Measurements from ENCODE around the gene CNTNAP2.

The CNTNAP2 gene

DNA sequence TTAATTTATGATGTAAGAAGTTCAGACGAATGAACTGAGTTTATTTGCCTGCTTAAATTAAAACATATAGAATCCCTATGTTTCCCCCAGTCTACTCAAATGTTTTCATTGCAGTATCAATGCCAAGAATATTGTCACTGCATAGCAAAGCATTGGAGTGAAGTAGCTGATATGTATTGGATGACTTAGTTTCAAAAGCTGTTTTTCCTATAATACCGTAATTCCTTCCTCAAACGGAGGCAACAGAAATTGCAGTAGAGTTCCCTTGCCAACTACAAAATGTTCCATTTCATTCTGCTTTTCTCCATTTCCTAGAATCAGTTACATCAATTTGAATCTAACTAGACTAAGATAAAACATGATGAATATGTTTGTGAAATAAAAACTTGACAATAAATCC, 174.1 kb downstream of the CNTNAP2 start:
- DNase-seq: no peak

DNA sequence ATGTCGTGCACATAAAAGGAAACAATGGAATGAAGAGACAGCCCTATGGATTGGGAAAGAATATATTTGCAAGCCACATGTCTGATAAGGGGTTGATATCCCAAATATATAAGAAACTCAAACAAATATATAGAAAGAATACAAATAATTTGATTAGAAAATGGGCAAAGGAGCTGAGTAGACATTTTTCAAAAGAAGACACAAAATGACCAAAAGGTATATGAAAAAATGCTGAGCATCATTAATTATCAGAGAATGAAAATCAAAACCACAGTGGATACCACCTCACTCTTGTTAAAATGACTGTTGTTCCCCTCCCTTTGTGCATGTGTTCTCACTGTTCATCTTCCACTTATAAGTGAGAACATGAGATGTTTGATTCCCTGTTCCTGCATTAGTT, 175.3 kb downstream of the CNTNAP2 start:
- no peak for DNase-seq

DNA sequence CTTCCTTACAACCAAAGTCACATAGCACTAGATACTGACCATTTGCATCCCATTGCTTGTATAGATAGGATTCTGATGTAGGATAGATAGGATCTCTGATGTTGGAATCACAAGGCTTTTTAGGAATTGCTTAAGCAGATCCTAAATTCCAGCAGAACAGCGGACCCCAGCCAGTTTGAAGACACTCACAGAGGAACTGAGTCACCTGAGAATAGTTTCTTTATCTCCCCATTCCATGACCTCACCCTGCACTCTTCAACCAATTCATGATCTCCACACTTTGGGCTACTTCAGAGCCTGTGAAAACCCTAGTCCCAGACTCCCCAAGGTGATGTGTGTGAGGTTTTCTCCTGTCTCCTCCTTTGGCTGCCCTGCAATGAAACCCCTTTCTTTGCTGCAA, 179.4 kb downstream of the CNTNAP2 start:
- DNase-seq: no peak

DNA sequence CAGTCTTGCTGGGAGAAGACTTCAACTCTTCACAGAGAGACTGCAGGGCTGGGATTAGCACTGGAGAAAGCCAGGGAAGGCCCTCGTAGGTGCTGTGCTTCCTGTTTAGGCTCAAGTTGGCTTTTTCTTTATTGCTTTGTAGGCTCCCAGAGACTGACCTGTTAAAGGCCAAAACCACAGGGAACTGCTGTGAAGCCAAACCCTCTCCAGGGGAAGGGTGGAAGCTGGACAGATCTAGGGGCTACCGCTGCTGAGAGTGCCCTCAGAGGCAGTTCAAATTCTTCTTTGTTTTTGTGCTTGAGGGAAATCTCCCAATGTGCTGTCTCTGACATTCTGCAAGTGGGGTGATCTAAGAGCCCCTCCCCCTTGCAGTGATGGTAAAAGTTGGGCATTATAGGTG, 198.4 kb downstream of the CNTNAP2 start:
- no peak for DNase-seq

DNA sequence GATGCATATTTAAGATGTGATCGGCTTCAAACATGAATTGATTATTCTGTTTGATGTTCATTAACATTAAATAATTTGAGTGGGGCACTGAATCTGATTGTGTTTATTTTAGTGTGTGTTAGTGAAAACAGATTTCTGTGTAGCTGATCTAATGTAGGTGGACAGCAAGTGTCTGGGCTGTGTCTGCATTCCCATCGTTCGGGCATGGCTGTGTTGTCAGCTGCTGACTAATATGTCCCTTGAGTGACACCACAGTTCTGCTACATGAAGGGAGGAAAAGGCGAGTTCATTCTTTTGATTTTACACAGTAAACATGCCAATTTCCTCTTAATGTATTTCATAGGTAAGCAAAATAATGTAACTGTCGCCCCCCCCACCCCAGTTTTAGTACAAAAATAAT, 203.0 kb downstream of the CNTNAP2 start:
- no peak for DNase-seq

DNA sequence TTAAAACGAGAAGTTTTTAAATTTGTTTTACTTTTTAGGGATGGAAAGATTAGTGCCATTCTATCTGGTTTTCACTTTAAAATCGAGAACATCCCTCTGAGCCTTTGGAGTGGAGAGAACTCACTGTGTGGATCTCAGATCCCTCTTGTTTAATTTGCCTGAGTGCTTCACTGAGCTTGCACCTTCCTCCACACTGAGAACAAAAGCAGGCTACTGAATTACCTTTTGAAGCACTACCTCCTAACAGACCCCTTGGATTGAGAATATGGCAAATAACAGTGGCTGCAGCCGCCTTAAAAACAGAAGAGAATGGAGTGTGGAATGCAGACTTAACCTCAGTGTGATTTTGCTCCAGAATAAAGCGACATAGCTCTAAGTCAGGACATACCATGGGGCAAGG, 204.7 kb downstream of the CNTNAP2 start:
- no peak for DNase-seq

DNA sequence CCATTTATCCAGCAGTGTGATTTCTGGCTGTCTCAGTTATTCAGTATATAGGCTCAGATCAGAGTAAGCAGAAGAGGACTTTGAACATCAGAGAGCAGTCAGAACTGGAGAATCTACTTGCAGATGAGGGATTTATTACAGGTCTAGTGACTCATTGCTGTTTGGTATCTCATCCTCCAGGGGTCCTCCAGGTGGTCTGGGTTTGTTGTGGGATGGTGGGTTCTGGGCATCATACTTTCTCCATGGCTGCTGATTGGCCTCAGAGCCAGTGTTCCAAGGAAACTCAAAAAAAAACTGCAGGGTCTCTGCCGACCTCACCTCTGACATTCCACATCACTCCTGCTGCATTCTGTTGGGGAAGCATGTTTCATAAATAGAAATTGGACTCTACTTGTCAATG, 214.8 kb downstream of the CNTNAP2 start:
- DNase-seq: no peak

DNA sequence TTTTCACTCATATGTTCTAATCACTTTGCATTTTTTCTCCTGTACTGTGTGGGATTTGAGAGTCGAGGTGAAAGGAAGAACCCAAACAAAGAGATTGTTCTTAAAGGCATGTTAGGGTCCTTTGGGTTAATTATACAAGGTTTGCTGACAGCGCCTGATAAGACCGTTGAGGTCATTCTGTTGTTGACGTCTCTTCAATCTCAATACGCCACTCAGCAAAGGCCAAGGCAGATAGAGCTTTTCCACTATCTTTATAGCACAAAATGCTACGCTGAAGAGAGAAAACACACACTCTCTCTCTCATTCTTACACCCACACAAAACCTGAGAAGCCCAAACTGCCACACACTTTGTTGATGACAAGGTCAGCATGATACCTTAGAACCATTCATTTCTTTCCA, 228.7 kb downstream of the CNTNAP2 start:
- no peak for DNase-seq

DNA sequence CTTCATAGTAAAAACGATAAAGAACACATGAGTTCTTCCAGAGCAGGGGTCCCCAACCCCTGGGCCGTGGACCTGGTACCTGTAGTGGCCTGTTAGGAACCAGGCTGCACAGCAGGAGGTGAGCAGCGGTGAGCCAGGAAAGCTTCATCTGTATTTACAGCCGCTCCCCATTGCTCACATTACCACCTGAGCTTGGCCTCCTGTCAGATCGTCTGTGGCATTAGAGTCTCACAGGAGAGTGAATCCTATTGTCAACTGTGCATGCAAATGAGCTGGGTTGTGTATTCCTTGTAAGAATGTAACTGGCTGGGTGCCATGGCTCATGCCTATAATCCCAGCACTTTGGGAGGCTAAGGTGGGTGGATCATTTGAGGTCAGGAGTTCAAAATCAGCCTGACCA, 229.5 kb downstream of the CNTNAP2 start:
- DNase-seq: no peak

DNA sequence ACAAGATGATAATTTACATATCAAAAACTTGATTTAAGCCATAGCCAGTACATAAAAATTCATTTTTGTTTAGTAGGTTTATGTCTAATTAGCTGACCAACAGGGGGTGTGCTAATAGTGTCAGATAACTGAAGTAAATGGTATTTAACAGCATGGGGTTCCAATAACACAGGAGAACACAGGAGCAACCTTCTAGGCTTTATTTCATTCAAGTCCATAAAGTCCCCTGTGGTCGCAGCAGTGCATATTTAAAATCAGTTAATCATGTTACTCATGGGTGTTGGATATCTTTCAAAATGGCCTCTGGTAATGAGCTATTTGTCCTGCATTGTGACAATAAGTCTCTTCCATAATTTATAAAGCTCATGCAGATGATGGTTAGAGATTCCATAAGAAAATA, 238.6 kb downstream of the CNTNAP2 start:
- no peak for DNase-seq

DNA sequence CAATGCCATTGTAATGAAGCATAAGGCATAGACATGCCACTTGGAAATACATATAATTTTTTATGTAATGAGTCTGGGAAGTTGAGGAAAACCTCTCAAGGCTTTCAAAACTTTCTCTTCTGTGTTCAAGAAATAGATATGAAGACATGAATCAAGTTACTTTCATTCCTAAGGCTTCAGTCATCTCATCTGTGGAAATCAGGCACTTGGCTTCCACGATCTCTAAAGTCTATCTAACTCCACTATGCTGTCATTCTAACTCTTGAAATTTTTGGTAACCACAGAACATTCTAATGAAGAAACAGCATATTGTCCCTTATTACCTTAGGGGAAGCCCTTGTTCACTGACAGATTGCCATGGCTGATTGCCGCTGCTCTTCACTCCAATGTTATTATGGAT, 242.6 kb downstream of the CNTNAP2 start:
- no peak for DNase-seq

DNA sequence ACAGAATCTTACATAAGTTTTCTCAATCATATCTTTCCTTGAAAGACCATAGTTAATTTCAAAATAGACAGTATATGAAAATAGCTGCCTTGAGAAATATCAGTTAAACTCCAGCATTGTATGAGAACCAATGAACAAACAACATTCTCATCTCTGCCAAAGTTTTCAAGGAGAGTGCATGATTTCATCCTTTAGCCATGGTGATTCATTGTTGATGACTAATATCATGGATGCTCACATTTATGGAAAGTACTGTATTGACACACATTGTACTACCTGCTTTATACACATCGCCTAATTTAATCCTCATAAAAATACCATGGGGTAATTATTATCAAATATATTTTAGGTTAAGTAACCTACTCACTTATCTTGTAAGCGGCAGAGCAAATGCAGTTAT, 250.3 kb downstream of the CNTNAP2 start:
- DNase-seq: no peak

DNA sequence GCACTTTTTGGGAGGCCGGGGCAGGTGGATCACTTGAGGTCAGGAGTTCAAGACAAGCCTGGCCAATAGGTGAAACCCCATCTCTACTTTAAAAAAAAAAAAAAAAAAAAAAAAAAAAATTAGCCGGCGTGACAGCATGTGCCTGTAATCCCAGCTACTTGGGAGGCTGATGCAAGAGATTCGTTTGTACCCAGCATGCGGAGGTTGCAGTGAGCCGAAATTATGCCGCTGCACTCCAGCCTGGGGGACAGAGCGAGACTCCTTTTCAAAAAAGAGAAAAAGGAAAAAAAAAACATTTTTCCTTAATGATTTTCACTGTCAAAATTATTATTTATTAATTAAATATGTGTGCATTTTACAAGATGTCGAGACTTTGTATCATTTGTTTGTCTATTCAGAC, 253.6 kb downstream of the CNTNAP2 start:
- no peak for DNase-seq

DNA sequence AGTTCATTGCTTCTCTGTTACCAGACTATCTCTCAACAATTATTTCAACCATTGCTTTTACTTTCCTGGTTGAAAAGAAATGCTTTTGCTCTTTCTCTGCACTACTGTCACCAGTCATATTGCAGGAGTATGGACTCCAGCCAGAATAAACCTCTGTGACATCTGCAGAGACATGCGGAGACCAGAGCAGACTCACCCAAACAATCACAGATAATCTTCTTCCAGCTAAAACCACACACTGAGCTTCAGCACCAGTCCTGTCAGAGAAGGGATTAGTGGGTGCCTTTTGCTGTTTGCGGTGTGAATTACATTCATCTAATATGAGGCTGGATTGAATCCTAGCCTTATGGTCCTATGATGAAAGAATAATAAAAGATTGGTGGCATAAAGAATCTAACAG, 258.6 kb downstream of the CNTNAP2 start:
- no peak for DNase-seq

DNA sequence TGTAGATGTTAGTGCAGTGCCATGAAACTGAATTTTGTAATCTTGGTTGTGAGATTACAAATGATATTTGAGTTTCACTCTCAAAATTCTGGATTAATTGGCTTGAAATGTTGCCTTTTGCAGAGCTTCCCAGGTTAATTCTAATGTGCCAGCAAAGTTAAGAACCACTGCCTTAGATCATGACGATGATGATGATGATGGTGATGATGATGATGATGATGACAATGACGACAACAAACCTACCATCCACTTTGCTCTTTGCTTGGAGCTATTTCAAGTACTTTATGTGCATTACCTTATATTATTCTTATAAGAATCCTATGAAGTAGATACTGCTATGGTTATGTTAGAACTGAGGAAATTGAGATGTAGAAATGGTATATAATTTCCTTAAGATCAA, 261.6 kb downstream of the CNTNAP2 start:
- no peak for DNase-seq

DNA sequence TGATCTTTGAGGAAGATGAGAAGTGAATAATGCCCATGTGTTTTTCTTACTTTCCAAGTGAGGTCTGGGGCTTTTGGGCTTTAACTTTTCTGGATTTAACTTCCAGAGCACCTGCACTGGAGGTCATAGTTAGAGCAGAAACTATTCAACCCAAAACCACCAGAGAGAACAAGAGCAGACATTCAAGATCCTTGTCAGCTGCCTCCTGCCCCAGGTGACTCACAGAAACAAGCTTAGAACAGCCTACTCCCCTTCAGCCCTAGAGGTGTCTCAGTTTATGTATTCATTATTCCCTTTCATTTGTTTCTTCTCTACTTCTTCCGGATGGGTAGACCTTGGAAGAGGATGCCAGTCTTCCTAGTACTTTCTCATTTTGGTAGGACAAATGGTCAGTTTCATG, 270.5 kb downstream of the CNTNAP2 start:
- no peak for DNase-seq

DNA sequence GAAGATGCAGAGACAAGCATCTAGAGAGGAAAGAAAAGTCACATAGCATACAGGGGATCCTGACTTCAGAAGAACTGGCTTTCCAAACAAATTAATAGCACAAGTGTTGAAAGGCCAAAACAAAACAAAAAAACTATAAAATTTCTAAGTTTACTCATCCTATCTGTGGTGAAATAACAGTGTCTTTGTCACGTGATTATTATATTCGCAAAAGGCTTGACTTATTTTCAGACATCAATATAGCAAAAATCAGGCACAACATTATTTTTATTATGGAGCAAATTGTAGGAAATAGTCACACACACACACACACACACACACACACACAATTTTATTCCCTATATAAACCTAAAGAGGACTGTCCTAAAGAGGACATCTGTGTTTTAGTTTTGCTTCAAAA, 272.3 kb downstream of the CNTNAP2 start:
- DNase-seq: no peak

DNA sequence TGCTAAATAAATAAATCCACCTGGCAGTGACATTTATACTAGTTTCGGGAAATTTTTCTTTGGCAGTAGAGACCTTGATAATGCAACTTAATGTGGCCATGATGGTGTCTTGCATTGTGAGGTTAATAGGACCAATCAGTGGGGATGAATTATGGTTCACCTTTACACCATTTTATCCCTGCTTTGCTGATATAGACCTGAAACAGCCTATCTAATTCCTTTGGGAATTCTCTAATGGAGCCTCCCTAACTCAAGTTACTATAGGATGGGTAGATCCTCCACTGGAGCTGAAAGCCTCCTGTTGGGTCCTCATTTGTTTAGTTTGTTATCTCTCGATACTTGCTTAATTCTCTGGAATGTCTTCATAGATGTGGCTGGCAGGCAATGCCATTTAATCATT, 276.7 kb downstream of the CNTNAP2 start:
- no peak for DNase-seq

DNA sequence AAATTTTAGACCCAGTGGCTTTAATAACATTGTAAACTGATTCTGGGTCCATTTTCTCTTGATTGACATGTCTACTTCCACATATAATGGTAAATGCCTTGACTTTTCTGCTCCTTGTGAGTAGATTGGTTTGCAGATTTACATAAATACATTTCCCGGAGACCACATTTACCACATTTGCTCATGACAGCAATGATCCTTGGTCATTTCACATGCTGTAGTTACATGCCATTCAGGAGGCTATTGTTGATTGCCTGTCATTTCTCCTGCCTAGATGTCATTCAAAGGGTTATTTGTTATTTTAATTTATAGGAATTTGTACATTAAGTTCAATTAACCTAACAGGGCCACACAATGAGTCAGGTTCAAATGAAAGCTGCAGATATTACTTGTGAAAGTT, 280.5 kb downstream of the CNTNAP2 start:
- DNase-seq: no peak

DNA sequence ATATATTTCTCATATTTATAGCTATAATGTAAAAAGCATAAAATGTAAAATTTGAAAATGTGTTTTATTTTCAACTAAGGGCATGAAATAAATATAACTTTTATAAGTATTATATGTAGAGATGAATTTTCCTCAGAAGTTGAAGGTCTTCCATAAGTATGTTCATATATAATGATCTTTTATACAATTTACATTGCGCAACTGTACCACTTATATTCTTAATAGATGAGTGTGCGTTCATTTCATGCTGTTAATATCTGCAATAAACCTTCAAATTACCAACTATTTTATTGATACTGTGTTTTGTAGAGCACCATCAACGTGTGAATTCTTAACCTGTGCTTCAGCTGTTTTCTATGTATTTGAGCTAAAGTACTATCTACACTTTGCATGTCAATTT, 285.3 kb downstream of the CNTNAP2 start:
- DNase-seq: no peak

DNA sequence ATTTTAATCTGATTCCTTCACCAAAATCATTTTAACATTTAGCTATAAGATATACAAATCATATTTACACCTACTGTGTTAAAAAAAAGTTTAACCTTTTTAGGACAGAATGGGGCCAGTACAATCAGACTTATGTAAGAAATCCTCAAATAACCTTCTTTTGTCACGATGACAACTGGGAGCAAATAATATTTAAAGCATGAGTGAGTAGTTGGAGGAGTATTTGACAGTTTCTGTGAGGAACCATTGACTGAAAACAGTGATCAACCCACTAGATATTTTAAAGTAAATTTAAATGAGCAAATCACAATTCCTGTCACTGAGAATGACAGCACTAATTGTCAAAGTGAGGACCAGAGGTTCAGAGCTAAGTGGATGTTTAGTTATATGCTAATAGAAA, 289.1 kb downstream of the CNTNAP2 start:
- no peak for DNase-seq

DNA sequence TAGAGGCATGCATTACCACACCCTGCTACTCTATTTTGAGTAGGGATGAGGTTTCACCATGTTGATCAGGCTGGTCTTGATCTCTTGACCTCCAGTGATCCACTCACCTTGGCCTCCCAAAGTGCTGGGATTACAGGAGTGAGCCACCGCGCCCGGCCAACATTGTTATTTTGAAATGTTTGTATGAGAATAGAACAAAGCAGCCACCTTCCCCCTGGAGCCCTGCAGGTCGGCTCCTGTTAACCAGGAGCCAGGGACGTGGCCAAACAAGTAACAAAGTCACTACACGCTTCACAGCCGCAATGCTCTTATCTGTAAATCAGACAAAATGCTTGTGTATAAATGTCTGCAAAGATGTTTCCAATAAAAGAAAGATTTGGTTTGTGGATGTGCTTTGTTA, 295.4 kb downstream of the CNTNAP2 start:
- no peak for DNase-seq

DNA sequence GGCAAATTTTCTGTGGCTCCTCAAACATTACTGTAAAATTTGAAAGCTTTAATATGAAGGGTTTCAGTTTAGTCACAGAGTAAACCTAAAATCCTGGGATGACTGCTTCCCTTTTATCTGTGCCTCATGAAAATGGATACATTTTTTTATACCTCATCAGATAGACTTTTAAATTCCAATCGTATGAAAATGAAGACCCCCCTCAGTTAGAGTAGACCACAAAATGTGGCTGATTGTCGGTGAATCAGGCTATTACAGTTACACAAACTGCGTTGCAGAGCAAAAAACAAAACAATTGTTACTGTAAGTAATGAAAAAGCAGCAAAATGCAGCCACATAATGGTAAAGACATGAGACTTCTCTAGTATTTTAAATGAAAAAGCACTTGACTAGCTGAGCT, 296.2 kb downstream of the CNTNAP2 start:
- DNase-seq: no peak

DNA sequence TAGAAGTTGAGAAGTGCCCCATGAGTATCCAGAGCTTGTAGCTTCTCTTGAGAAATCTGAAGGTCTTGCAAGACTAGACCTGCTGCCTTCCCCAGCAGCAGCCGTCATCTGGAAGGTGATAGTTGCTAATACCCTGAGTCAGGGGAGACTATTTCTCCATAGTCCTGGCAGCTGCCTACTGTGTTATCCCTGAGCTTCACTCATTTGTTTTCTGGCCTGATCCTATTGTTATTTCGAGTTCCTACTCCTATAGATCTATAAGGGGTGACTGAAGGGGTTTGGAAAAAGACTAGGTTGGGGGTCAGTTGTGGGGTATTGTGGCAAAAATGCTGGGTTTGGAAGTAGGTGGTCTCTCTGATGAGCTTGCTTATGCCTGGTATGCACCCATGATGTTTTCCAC, 297.8 kb downstream of the CNTNAP2 start:
- no peak for DNase-seq

DNA sequence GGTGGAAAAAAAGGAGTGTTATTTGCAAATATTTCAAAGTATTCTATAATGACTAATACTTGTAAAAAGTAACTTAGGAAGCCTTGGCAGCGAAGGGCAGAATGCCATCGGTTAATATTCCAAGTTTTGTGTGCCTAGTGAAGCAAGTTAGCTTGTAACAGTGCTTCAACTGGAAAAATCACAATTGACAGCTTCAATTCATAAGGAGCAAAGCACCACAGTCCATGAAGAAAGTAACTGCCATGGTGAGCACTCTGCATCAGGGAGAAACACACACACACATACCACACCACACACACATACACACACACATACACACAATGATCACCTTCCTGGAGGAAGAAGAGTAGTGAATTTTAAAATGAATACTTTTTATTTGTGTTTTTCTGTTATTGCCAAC, 298.3 kb downstream of the CNTNAP2 start:
- DNase-seq: no peak

DNA sequence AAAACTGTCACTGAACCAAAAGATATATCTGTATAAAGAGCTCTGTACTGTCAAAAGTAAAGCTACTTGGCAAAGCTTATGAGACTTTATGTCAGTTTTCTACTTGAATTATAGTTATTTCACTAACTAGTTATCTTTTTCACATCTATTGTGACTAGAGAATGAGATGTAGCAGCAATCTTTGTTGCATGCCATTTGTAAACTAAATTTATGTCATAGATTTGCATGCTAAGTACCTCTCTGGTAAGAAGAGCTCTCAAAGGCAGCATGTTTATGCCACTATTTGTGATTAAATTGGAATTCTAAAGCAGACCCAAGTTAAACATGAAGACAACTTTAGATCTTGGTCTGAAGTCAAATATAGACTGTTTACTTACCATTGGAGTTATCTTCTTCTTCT, 300.6 kb downstream of the CNTNAP2 start:
- no peak for DNase-seq

All from right kidney (tissue), 1 donor.